HG02973 (cell line): ENCODE results near the gene COQ6.
"Not testable (repeated sequence)": the region's sequence is repeated elsewhere in the genome, so short reads cannot be mapped to it uniquely, and the experiment has no call there.

Experiments used
- ATAC-seq: cut with Tn5 transposase; IDR thresholded peaks from one replicate; pipeline ENCODE4 v1.9.1; 2021; ENCODE audit warnings: moderate library complexity; ENCODE audit not compliant: unreplicated experiment

The COQ6 gene

GRCh38 chr14:73949752-73950734 lies at the start of gene COQ6, which contains the start of gene FAM161B:
TSS of gene COQ6 (plus strand) at chr14:73950302. CDS start at chr14:73950333, 31 bp downstream.
TSS of gene FAM161B (minus strand) at chr14:73950094. CDS start at chr14:73950026, 68 bp downstream.
- peak; percentile 82 for ATAC-seq

- ATAC-seq: no peak
Observed at GRCh38 chr14:73903028-73903427, 47.1 kb upstream of the COQ6 start.

- ATAC-seq: no peak
Observed at GRCh38 chr14:73909681-73910080, 40.4 kb upstream of the COQ6 start.

- ATAC-seq: no peak
Observed at GRCh38 chr14:73913256-73913655, 36.8 kb upstream of the COQ6 start.

- no peak for ATAC-seq
Observed at GRCh38 chr14:73916324-73916723, 33.8 kb upstream of the COQ6 start.

GRCh38 chr14:73919457-73919856 lies 30.6 kb upstream of the COQ6 start:
- not testable (repeated sequence) for ATAC-seq

- ATAC-seq: no peak
Observed at GRCh38 chr14:73924337-73924736, 25.8 kb upstream of the COQ6 start.

- ATAC-seq: no peak
Observed at GRCh38 chr14:73935666-73936065, 14.4 kb upstream of the COQ6 start.

- ATAC-seq: no peak
Observed at GRCh38 chr14:73936548-73936947, 13.6 kb upstream of the COQ6 start.

GRCh38 chr14:73937012-73937411 lies 13.1 kb upstream of the COQ6 start:
- no peak for ATAC-seq

- ATAC-seq: no peak
Observed at GRCh38 chr14:73942180-73942579, 7.9 kb upstream of the COQ6 start.

- no peak for ATAC-seq
Observed at GRCh38 chr14:73943083-73943482, 7.0 kb upstream of the COQ6 start.

- no peak for ATAC-seq
Observed at GRCh38 chr14:73944432-73945158, 5.5 kb upstream of the COQ6 start.

GRCh38 chr14:73945159-73945670 lies 4.9 kb upstream of the COQ6 start:
- ATAC-seq: no peak

GRCh38 chr14:73953731-73954130 lies 3.6 kb downstream of the COQ6 start:
- no peak for ATAC-seq

- ATAC-seq: no peak
Observed at GRCh38 chr14:73955674-73956073, 5.6 kb downstream of the COQ6 start.

- ATAC-seq: no peak
Observed at GRCh38 chr14:73958591-73958990, 8.5 kb downstream of the COQ6 start.

GRCh38 chr14:73961192-73961591 lies 11.1 kb downstream of the COQ6 start:
- no peak for ATAC-seq

GRCh38 chr14:73965216-73965615 lies 15.1 kb downstream of the COQ6 start:
- no peak for ATAC-seq

GRCh38 chr14:73968885-73969284 lies 18.8 kb downstream of the COQ6 start:
- ATAC-seq: no peak

- no peak for ATAC-seq
Observed at GRCh38 chr14:73973497-73973896, 23.4 kb downstream of the COQ6 start.

GRCh38 chr14:73976125-73976524 lies 26.0 kb downstream of the COQ6 start:
- ATAC-seq: no peak
